A549 (cell line): ENCODE data around the gene ZGPAT. TPM values are rescaled to one million over a fixed set of nuclear protein-coding genes. Genes with fewer than 3 reads are reported as not detected.
"Not testable (repeated sequence)": the region's sequence is repeated elsewhere in the genome, so short reads cannot be mapped to it uniquely, and the experiment has no call there.

Experiments
- ATAC-seq, 2 experiments: fragments of 200-7000 bp in 1 of 2; fragments of >200 bp in 1 of 2; cut with Nextera tagmentation in 1 of 2; cut with Tn5 transposase in 1 of 2; 3 replicates each; pipeline versions ENCODE4 v1.8.0 to v1.9.1; 2018 to 2020; ENCODE audit warnings: mild to moderate bottlenecking in 1 of 2, moderate library complexity in 1 of 2
- CTCF ChIA-PET: fragments of 300-600 bp; sonication (Branson Sonifier 250); formaldehyde crosslinking; extraction: SDS; loops from one replicate; lab custom pipeline; 2021; ENCODE audit warnings: antibody characterized with exemption, inconsistent platforms; lab: Yijun Ruan, JAX
- POLR2A ChIA-PET: fragments of 350-600 bp; formaldehyde crosslinking; extraction: SDS; loops from one replicate; lab custom pipeline; 2021; ENCODE audit warnings: antibody characterized with exemption, inconsistent platforms; lab: Yijun Ruan, JAX
- DNase-seq, 2 experiments: peaks; one replicate each; pipeline versions ENCODE4 v3.0.0 to v3.0.0-alpha.2; 2011 to 2016; ENCODE audit warnings: low read depth in 1 of 2, low spot score in 1 of 2
- FAIRE-seq: peaks from 2 replicates; lab custom pipeline; 2011; peaks lifted over from hg19 to GRCh38; lab: Jason Lieb, UNC
- H3K27ac ChIP-seq, 2 experiments: fragments of >200 bp; sonication (Bioruptor Twin); formaldehyde crosslinking; 3 replicates each; pipeline ENCODE4 v1.5.1; 2016 to 2017
- H3K4me1 ChIP-seq: fragments of >200 bp; sonication (Bioruptor Twin); formaldehyde crosslinking; 3 replicates; pipeline ENCODE4 v1.6.1; 2016
- H3K4me2 ChIP-seq: fragments of >200 bp; sonication (Bioruptor Twin); formaldehyde crosslinking; 3 replicates; pipeline ENCODE4 v1.6.1; 2016
- H3K4me3 ChIP-seq: fragments of >200 bp; sonication (Bioruptor Twin); formaldehyde crosslinking; 3 replicates; pipeline ENCODE4 v1.5.1; 2016
- H3K9me3 ChIP-seq: fragments of >200 bp; sonication (Bioruptor Twin); formaldehyde crosslinking; 3 replicates; pipeline ENCODE4 v1.6.1; 2016
- FOSL2 ChIP-seq, 2 experiments: fragments of 450-650 bp in 1 of 2; fragments of >200 bp in 1 of 2; sonication (Bioruptor Twin) in 1 of 2; formaldehyde crosslinking; IDR thresholded peaks; 2 replicates each; pipeline versions ENCODE4 v1.5.0 to v1.6.1; 2016 to 2020; ENCODE audit warnings: mild to moderate bottlenecking in 1 of 2, moderate library complexity in 1 of 2
- FOXS1 ChIP-seq: fragments of 250-450 bp; sonication (Bioruptor Pico); IDR thresholded peaks from 2 replicates; pipeline ENCODE4 v1.5.0; 2020; ENCODE audit warnings: mild to moderate bottlenecking, moderate library complexity
- HEYL ChIP-seq: fragments of 250-450 bp; sonication (Bioruptor Pico); IDR thresholded peaks from 2 replicates; pipeline ENCODE4 v1.8.0; 2021; ENCODE audit warnings: mild to moderate bottlenecking, moderate library complexity
- HOXB5 ChIP-seq: fragments of 250-450 bp; sonication (Bioruptor Pico); IDR thresholded peaks from 2 replicates; pipeline ENCODE4 v1.5.0; 2020; ENCODE audit warnings: mild to moderate bottlenecking, moderate library complexity
- KDM1A ChIP-seq: fragments of 200-600 bp; sonication (generic); IDR thresholded peaks from 2 replicates; pipeline ENCODE4 v1.6.1; 2016; ENCODE audit warnings: low read depth, mild to moderate bottlenecking
- MAZ ChIP-seq: fragments of 150-350 bp; IDR thresholded peaks from 2 replicates; pipeline ENCODE4 v1.6.1; 2014; ENCODE audit warnings: antibody characterized with exemption, low read depth, low read length, borderline replicate concordance
- MYC ChIP-seq: IDR thresholded peaks from 2 replicates; pipeline ENCODE4 v1.6.1; 2012; ENCODE audit warnings: mild to moderate bottlenecking, inconsistent platforms, low read length, improper control_type of control experiment, borderline replicate concordance
- NR3C1 ChIP-seq: fragments of >200 bp; sonication (Bioruptor Twin); formaldehyde crosslinking; IDR thresholded peaks from 3 replicates; pipeline ENCODE4 v1.6.1; 2017
- RFX5 ChIP-seq: fragments of 450-650 bp; IDR thresholded peaks from 2 replicates; pipeline ENCODE4 v1.7.1; 2014; ENCODE audit warnings: antibody characterized with exemption, mild to moderate bottlenecking, moderate library complexity
- SMC3 ChIP-seq: fragments of >200 bp; sonication (Bioruptor Twin); formaldehyde crosslinking; IDR thresholded peaks from 3 replicates; pipeline ENCODE4 v1.6.1; 2018; ENCODE audit warnings: inconsistent platforms
- ZNF302 ChIP-seq: fragments of 250-450 bp; sonication (Bioruptor Pico); IDR thresholded peaks from 2 replicates; pipeline ENCODE4 v1.9.0; 2021; ENCODE audit warnings: inconsistent platforms, mild to moderate bottlenecking, moderate library complexity
- WGBS: methylation state at CpG from one replicate; pipeline ENCODE4 v1.1.6; 2017; ENCODE audit errors: missing lambda C conversion rate; 5-methylcytosine and 5-hydroxymethylcytosine counted together
- polyA plus RNA-seq, 4 experiments: library from polyadenylated mRNA; depleted of rRNA in 3 of 4; stranded (reverse); fragments of >200 nt; fragmentation: RNase III in 1 of 4; extraction: RNeasy Plus Mini Kit Qiagen cat#74134 plus additional on column Dnase treatment in 1 of 4; gene quantifications; 2 replicates in 3 of 4; 3 replicates in 1 of 4; pipeline ENCODE4 v1.2.3, GENCODE V29; 2011 to 2017
- TF ChIP-seq, protein P1 (sequence below): fragments of 250-450 bp; sonication (Bioruptor Pico); IDR thresholded peaks from 2 replicates; pipeline ENCODE4 v1.5.0; 2020; ENCODE audit warnings: low read depth, mild to moderate bottlenecking, moderate library complexity
- TF ChIP-seq, protein P2 (sequence below): fragments of >200 bp; sonication (Bioruptor Twin); formaldehyde crosslinking; IDR thresholded peaks from 3 replicates; pipeline ENCODE4 v1.6.1; 2016

ZGPAT gene
- polyA plus RNA-seq, 2 of the 4 experiments (the other 2 are of a cell fraction), result 9.5 to 23.9 TPM

DNA sequence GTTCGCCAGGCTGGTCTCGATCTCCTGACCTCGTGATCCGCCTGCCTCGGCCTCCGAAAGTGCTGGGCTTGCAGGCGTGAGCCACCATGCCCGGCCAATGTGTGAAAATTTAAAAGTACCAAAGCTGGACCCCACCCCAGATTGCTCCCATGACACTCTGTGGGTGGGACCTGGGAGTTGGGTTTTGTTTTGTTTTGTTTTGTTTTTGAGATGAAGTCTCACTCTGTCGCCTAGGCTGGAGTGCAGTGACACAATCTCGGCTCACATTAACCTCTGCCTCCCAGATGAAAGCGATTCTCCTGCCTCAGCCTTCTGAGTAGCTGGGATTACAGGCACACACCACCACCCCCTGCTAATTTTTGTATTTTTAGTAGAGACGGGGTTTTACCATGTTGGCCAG lies 36.1 kb upstream of the ZGPAT start:
- FAIRE-seq, H3K4me2 ChIP-seq, POLR2A ChIA-PET, H3K9me3 ChIP-seq, ATAC-seq, H3K4me3 ChIP-seq, DNase-seq, H3K4me1 ChIP-seq, H3K27ac ChIP-seq: not testable (repeated sequence)
- CTCF ChIA-PET, result interaction anchor here (0.6 to 1.7 kb wide), 3 partner anchors 10 to 114 kb away, joined by 3 to 4 read pairs (median 3); no protein-coding TSS in a partner anchor
- WGBS, result 91% methylated on average over 12 of the region's 12 CpGs

DNA sequence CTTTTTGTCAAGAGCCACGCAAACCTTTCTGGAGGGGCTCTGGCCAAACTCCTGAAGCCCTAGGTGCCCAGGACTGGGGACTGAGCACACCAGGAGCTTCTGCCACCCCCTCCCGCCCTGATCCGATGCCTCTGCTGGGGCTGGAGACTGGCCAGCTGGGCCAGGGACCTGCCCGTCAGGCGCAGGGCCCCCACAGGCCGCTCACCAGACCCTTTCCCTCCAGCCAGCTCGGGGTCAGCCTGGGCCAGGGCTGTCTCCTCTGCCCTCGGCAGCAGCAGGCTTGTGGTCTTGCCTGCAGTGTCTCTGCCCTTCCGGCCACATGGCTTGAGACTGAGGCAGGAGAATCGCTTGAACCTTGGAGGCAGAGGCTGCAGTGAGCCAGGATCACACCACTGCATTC lies 35.2 kb upstream of the ZGPAT start:
- no peak overlapping the region for H3K4me3 ChIP-seq
- POLR2A ChIA-PET, result no interaction called here
- WGBS, result 87% methylated on average over 6 of the region's 10 CpGs

DNA sequence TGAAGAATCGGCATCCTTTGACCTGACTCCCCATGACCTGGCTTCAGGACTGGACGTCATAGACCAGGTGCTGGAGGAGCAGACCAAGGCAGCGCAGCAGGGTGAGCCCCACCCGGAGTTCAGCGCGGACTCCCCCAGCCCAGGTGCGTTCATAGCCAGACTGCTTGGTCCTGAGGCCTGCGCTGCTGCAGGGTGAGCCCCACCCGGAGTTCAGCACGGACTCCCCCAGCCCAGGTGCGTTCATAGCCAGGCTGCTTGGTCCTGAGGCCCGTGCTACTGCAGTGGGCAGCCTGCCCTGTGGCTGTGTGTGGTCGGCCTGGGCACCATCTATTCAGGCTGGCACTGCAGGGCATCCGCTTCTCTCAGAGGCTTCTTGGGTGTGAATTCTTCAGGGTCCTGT lies 33.9 kb upstream of the ZGPAT start:
- no peak for FAIRE-seq
- Histone ChIP-seq H3K4me3 (no peak overlapping the region), H3K9me3 (no peaks in the 10 kb centered on the region), H3K4me2 (no peak overlapping the region)
- CTCF ChIA-PET, result interaction anchor here (2.7 kb wide), 1 partner anchor 136 kb away, joined by 11 read pairs; the partner anchor contains the start of gene PTK6
- 97% methylated on average over 8 of the region's 14 CpGs for WGBS
- no peak for DNase-seq
- TF ChIP-seq FOXS1 (CRISPR knock-in tag) (no peak), KDM1A (no peak), MAZ (no peak)
- TF ChIP-seq, protein P1, sequence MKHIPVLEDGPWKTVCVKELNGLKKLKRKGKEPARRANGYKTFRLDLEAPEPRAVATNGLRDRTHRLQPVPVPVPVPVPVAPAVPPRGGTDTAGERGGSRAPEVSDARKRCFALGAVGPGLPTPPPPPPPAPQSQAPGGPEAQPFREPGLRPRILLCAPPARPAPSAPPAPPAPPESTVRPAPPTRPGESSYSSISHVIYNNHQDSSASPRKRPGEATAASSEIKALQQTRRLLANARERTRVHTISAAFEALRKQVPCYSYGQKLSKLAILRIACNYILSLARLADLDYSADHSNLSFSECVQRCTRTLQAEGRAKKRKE (CRISPR knock-in tag), result no peak
- TF ChIP-seq, protein P2, sequence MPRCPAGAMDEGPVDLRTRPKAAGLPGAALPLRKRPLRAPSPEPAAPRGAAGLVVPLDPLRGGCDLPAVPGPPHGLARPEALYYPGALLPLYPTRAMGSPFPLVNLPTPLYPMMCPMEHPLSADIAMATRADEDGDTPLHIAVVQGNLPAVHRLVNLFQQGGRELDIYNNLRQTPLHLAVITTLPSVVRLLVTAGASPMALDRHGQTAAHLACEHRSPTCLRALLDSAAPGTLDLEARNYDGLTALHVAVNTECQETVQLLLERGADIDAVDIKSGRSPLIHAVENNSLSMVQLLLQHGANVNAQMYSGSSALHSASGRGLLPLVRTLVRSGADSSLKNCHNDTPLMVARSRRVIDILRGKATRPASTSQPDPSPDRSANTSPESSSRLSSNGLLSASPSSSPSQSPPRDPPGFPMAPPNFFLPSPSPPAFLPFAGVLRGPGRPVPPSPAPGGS, result no peak
- TF ChIP-seq, all 56 proteins: peak for 0
- POLR2A ChIA-PET, result interaction anchor here (0.6 kb wide), 1 partner anchor 8 kb away, joined by 3 read pairs; no protein-coding TSS in a partner anchor
- Histone ChIP-seq H3K4me1 (no peaks in the 10 kb centered on the region), H3K27ac (no peak overlapping the region)
- no peak for ATAC-seq

More for the DNA sequence above, 35.2 kb upstream of the ZGPAT start:
- TF ChIP-seq FOSL2 (IDR thresholded peaks at IDR 0.05), result no peak
- no peak for TF ChIP-seq FOSL2 (CRISPR knock-in tag; IDR thresholded peaks at IDR 0.05)
- ATAC-seq (no peak; a peak in 1 of 6 replicates), FAIRE-seq (no peak), DNase-seq (no peak)
- no peak overlapping the region for H3K27ac ChIP-seq
- H3K9me3 ChIP-seq, result no peaks in the 10 kb centered on the region
- CTCF ChIA-PET, result interaction anchor here (0.6 to 2.7 kb wide), 4 partner anchors 9 to 135 kb away, joined by 3 to 11 read pairs (median 4); partner anchors contain the start of gene PTK6
- no peaks in the 10 kb centered on the region for H3K4me1 ChIP-seq
- H3K4me2 ChIP-seq, result no peak overlapping the region

DNA sequence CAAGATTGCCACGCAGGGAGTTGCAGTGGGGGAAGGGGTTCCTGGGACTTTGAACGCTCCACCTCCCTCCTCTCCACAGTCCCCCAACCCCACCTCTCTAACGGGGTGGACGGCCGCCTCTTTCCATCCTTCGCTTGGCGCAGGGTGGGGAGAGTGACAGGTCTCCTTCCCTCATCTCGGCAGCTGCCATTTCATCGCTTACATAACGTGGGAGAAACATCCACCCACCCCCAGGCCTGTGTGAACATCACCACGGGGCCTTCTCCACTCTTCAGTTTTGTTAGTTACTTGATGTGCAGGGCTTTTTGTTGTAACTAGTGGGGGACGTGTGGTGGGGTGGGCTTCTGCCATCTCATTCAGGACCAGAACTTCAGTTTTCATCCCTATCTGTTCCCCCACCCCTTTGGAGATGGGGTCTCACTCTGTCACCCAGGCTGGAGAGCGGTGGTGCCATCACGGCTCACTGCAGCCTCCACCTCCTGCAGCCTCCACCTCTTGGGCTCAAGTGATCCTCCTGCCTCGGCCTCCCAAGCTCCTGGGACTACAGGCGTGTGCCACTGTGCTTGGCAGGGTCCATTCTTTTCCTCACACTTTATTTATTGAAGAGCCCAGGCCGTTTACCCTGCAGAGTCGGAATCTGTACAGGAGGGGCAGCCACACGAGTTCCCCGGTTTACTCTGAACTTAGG lies 32.0 kb upstream of the ZGPAT start:
- POLR2A ChIA-PET, result no interaction called here
- no peak overlapping the region for H3K4me2 ChIP-seq
- FAIRE-seq (no peak), ATAC-seq (no peak), DNase-seq (no peak)
- no peaks in the 10 kb centered on the region for H3K4me1 ChIP-seq
- no peaks in the 10 kb centered on the region for H3K9me3 ChIP-seq
- H3K27ac ChIP-seq, result no peak overlapping the region
- TF ChIP-seq RFX5 (no peak), HEYL (CRISPR knock-in tag) (no peak), NR3C1 (no peak)
- WGBS, result 91% methylated on average over 20 of the region's 20 CpGs
- CTCF ChIA-PET, result no interaction called here
- H3K4me3 ChIP-seq, result no peak overlapping the region

DNA sequence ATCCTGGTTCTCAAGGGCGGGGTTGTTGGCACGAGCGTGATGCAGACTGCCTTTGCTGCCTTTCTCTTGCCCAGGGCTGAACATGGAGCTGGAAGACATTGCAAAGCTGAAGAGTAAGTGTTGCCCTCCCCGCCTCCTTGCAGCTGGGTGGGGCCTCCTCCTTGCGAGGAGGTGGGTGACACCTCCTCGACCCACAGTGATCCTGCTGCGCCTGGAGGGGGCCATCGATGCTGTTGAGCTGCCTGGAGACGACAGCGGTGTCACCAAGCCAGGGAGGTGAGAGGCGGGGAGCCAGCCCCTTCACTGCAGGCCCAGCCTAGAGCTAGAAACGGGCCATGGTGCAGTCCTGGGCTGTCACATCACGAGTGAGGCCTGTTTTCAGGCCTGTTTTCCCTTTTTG lies 29.8 kb upstream of the ZGPAT start:
- ATAC-seq (no peak), FAIRE-seq (no peak)
- CTCF ChIA-PET, result no interaction called here

More for the DNA sequence above, 29.8 kb upstream of the ZGPAT start:
- no peak for DNase-seq
- Histone ChIP-seq H3K4me1 (peaks cover 19% of the 10 kb centered on the region), H3K4me2 (no peak overlapping the region)
- POLR2A ChIA-PET, result no interaction called here
- TF ChIP-seq HOXB5 (CRISPR knock-in tag) (no peak), SMC3 (no peak), HEYL (CRISPR knock-in tag) (no peak), ZNF302 (CRISPR knock-in tag) (no peak), FOXS1 (CRISPR knock-in tag) (no peak), MYC (no peak)
- TF ChIP-seq, all 56 proteins: peak for 0
- H3K9me3 ChIP-seq, result no peaks in the 10 kb centered on the region
- H3K4me3 ChIP-seq, result no peak overlapping the region
- H3K27ac ChIP-seq, result no peak overlapping the region
- 92% methylated on average over 12 of the region's 13 CpGs for WGBS
